Neutrophil (primary cell): ENCODE results near the gene NEDD4L.
"Not testable (repeated sequence)": the region's sequence is repeated elsewhere in the genome, so short reads cannot be mapped to it uniquely, and the experiment has no call there.

ENCODE experiments used
- H3K27ac ChIP-seq: fragments of 200-600 bp; sonication (generic); 2 replicates; pipeline ENCODE4 v1.5.1; 2016; ENCODE audit warnings: mild to moderate bottlenecking, moderate library complexity
- H3K27me3 ChIP-seq: fragments of 200-600 bp; sonication (generic); 2 replicates; pipeline ENCODE4 v1.6.0; 2016; ENCODE audit warnings: mild to moderate bottlenecking
- H3K36me3 ChIP-seq: fragments of 200-600 bp; sonication (generic); 2 replicates; pipeline ENCODE4 v1.5.1; 2017
- H3K4me1 ChIP-seq, 2 experiments: fragments of 200-600 bp in 1 of 2; sonication (generic) in 1 of 2; 1 replicate in 1 of 2; 2 replicates in 1 of 2; pipeline versions ENCODE4 v1.5.1 to v1.6.1; 2013 to 2016; ENCODE audit warnings: low read depth in 1 of 2, low read length in 1 of 2, mild to moderate bottlenecking in 1 of 2, moderate library complexity in 1 of 2; ENCODE audit not compliant: control insufficient read depth in 1 of 2, insufficient read depth in 1 of 2
- H3K4me3 ChIP-seq, 2 experiments: fragments of 200-600 bp in 1 of 2; sonication (generic) in 1 of 2; 1 replicate in 1 of 2; 2 replicates in 1 of 2; pipeline ENCODE4 v1.5.1; 2013 to 2016; ENCODE audit warnings: low read depth in 1 of 2, low read length in 1 of 2, mild to moderate bottlenecking in 1 of 2, moderate library complexity in 1 of 2
- H3K9me3 ChIP-seq: fragments of 200-600 bp; sonication (generic); 2 replicates; pipeline ENCODE4 v1.5.1; 2016
- CTCF ChIP-seq: fragments of 200-600 bp; sonication (generic); IDR thresholded peaks from 2 replicates; pipeline ENCODE4 v1.5.1; 2016; ENCODE audit warnings: antibody characterized with exemption

The NEDD4L gene

GRCh38 chr18:58049000-58049688, 5.1 kb downstream of the NEDD4L start:
- peaks cover 14 to 16% of the 10 kb centered on the region in 2 experiments for H3K4me1 ChIP-seq

GRCh38 chr18:58050963-58051362, 6.9 kb downstream of the NEDD4L start:
- not testable (repeated sequence) for H3K36me3 ChIP-seq, H3K4me1 ChIP-seq, H3K9me3 ChIP-seq, H3K27ac ChIP-seq, H3K4me3 ChIP-seq
- H3K27me3 ChIP-seq = peaks cover 17% of the 10 kb centered on the region

More at GRCh38 chr18:58049000-58049688, 5.1 kb downstream of the NEDD4L start:
- no peak overlapping the region for H3K27ac ChIP-seq
- no peaks in the 10 kb centered on the region for H3K9me3 ChIP-seq
- H3K4me3 ChIP-seq = no peak overlapping the region
- TF ChIP-seq CTCF = no peak
- peaks cover 35% of the 10 kb centered on the region for H3K27me3 ChIP-seq
- H3K36me3 ChIP-seq = no peaks in the 10 kb centered on the region

- Histone ChIP-seq H3K9me3 (no peaks in the 10 kb centered on the region), H3K27ac (no peak overlapping the region), H3K4me3 (no peak overlapping the region), H3K4me1 (no peaks in the 10 kb centered on the region), H3K36me3 (no peaks in the 10 kb centered on the region), H3K27me3 (peaks cover 7% of the 10 kb centered on the region)
- no peak for TF ChIP-seq CTCF
These were observed 7.9 kb downstream of the NEDD4L start for GRCh38 chr18:58051765-58052460.

DNA sequence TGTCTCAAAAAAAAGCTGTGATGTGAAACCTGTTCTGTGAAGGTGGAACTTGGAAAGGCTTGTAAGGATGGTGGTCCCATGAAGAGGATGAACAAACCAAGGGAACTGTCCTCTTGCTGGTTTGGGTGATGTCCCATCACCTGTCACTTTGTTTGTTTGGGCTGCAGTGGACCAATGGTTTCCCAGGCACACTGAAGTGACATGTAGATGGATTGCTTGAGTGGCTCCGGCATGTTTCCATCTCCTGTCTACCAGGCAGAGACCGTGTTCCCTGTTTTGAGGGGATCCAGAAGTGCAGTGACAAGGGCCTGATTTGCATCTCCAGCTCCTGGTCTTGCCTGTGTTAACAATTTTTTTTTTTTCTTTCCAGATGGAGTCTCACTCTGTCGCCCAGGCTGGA, 8.9 kb downstream of the NEDD4L start:
- Histone ChIP-seq H3K4me3 (no peak overlapping the region), H3K4me1 (no peaks in the 10 kb centered on the region), H3K36me3 (no peaks in the 10 kb centered on the region), H3K27me3 (no peaks in the 10 kb centered on the region), H3K9me3 (no peaks in the 10 kb centered on the region), H3K27ac (no peak overlapping the region)
- no peak for TF ChIP-seq CTCF

- H3K27me3 ChIP-seq = no peaks in the 10 kb centered on the region
- no peaks in the 10 kb centered on the region for H3K4me1 ChIP-seq
- no peak for TF ChIP-seq CTCF
- no peak overlapping the region for H3K27ac ChIP-seq
- H3K4me3 ChIP-seq = no peak overlapping the region
- no peaks in the 10 kb centered on the region for H3K9me3 ChIP-seq
- H3K36me3 ChIP-seq = no peaks in the 10 kb centered on the region
These were observed 10.2 kb downstream of the NEDD4L start for GRCh38 chr18:58054041-58054781.
